Activated effector memory CD4-positive, alpha-beta T cell treated with anti-CD3 and anti-CD28 coated beads, Interleukin-2, amount 50 U/mL, for 16 hours (primary cell): ENCODE measurements around the gene CDRT15L2.
"Not testable (repeated sequence)": the region's sequence is repeated elsewhere in the genome, so short reads cannot be mapped to it uniquely, and the experiment has no call there.

Source experiments
- DNase-seq: peaks from one replicate; pipeline ENCODE4 v3.0.0-alpha.2; 2020

Gene CDRT15L2

DNA sequence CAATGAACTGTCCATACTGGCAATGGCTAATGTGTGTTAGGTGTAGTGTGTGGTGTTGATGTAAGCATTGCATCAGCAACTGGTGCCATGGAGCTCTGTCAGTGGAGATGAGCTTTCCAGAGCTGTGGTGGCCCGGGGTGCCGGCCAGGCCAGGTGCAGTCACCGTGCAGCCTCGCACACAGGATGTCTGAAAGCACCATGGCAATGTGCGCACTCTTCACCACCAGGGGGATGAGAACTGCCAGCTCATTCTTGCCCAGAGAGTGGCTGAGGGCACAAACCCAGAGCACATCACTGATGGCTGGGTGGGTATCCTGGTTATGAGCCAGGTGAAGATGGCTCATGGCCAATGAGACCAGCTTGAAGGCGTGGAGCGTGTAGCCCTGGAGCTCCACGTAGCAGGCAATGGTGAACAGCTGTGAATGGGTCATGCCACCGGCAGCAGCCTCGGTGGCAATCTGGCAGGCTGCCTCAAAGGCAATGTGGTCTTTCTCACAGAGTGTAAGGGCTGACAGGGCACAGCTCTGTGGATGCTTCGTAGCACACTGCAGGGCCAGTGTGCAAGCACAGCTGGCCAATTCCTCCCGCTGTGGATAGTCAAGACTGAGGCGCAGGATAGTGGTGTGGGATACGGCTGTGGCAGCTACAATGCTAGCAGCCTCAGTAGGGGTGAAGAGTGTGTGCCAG is 4.5 kb downstream of the CDRT15L2 start:
- not testable (repeated sequence) for DNase-seq

DNA sequence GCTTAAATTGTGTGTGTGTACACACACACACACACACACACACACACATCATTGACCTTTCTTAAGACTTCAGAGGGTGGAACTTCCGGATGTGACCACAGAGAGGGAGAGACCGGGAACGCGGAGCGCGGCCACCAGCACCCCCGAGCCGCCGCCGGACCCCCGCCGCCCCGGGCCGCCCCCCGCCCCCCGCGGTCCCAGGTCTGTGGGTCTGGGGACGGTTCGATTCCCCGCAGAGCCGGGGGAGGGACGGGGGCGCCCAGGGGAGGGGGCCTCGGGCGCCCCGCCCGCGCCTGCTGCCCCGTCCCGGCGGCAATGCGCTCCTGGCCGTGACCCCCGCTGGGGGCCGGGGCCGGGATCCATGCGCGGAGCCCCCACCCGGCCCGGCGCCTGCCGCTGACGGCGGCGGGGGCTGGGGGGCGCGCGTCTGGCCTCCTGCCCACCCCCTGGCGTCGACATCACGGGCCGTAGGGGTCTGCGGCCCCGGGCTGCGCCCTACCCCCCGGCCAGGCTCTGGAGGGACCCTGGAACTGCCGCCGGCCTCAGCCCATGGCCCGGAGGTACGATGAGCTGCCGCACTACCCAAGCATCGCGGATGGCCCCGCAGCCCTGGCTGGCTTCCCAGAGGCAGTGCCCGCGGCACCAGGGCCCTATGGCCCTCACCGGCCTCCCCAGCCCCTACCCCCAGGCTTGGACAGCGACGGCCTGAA is 9.4 kb downstream of the CDRT15L2 start:
- DNase-seq, result not testable (repeated sequence)

DNA sequence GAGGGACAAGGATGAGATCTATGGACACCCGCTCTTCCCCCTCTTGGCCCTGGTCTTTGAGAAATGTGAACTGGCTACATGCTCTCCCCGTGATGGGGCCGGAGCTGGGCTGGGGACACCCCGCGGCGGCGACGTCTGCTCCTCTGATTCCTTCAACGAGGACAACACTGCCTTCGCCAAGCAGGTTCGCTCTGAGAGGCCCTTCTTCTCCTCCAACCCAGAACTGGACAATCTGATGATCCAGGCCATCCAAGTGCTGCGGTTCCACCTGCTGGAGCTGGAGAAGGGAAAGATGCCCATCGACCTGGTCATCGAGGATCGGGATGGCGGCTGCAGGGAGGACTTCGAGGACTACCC is 9.9 kb downstream of the CDRT15L2 start:
- not testable (repeated sequence) for DNase-seq

DNA sequence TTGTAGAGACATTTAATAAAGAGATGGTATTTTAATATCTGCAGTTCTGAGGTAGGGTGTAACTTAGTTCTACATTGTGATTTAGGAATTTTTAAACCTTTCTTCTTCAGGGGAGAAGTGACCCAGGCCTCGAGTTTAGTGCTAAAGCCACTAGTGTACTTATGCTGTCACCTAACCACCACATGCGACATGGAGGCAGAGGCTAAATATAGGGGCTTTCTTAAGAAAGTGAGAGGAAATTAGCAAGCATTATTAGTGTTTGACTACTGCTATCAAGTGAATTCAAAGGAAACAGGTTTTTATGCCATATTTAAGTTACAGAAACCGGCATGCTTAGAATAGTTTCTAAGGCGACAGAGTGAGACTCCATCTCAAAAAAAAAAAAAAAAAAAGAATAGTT is 11.5 kb downstream of the CDRT15L2 start:
- not testable (repeated sequence) for DNase-seq

DNA sequence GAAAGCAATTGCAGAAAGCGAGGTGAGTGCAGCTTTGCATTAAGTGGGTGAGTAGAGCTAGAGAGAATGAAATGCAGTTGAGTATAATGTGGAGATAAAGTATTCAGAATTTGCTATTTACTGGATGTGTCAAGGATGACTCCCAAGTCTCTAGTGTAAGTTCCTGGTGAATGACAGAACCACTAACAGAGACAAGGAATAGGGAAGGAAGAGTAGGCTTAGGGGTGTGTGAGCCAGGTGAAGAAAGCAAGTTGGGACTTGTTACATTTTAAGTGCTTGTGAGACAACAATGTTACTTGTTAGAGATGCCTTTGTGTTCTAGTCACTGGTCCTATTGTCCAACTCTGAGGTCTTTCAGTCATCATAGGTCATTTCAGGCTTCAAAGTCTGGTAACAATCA is 26.0 kb downstream of the CDRT15L2 start:
- not testable (repeated sequence) for DNase-seq

DNA sequence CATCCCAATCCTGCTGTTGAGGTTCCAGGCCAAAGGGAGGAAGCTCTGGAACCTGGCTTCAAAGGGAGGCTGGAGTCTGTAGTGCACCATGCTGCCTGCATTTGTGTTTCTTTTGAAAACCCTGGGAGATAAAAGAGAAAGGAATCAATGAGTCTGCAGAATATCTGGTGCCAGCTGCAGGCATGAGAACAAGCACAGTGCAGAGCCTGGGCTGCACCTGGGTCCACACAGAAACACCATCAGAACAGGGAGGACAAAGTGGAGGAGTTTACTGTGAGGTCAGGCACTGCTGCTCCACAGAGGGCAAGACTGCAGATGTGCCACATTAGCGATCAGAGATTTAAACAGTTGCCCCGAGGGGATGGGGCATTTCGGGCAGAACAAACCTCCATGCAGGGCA is 30.0 kb downstream of the CDRT15L2 start:
- not testable (repeated sequence) for DNase-seq

DNA sequence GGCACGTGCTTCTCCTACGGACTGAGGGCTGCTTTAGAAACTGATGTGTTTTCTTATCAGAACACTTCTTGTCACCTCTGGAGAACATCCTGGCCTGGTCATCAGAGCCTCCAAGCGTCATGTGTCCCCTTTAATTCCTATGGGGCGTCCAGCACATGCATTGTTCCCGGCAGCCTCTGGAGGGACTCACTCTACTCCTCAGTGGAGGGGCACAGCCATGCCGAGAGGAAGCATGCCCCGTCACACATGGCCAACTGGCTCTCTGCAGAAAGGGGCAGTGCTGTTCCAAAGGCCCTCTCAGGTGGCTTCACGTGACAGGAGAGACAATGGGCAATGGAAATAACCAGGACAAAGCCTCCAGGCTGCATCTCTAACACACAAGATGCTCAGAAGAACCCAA is 31.8 kb downstream of the CDRT15L2 start:
- DNase-seq, result no peak

DNA sequence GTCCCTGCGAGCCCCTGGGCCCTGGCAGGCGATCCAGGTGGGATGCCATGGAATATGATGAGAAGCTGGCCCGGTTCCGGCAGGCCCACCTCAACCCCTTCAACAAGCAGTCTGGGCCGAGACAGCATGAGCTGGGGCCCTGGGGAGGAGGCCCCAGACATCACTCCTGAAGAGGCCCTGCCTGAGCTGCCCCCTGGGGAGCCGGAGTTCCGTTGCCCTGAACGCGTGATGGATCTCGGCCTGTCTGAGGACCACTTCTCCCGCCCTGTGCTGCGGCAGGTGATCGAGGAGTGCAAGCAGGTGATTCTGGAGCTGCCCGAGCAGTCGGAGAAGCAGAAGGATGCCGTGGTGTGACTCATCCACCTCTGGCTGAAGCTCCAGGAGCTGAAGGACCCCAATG is 33.1 kb downstream of the CDRT15L2 start:
- no peak for DNase-seq

DNA sequence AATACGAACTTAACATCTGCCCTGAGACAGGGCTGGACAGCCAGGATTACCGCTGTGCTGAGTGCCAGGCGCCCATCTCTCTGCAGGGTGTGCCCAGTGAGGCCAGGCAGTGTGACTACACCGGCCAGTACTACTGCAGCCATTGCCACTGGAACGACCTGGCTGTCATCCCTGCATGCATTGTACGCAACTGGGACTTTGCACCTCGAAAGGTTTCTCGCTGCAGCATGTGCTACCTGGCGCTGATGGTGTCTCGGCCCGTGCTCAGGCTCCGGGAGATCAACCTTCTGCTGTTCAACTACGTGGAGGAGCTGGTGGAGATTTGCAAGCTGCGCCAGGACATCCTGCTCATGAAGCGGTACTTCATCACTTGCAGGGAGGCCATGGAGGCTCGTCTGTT is 33.7 kb downstream of the CDRT15L2 start:
- no peak for DNase-seq

DNA sequence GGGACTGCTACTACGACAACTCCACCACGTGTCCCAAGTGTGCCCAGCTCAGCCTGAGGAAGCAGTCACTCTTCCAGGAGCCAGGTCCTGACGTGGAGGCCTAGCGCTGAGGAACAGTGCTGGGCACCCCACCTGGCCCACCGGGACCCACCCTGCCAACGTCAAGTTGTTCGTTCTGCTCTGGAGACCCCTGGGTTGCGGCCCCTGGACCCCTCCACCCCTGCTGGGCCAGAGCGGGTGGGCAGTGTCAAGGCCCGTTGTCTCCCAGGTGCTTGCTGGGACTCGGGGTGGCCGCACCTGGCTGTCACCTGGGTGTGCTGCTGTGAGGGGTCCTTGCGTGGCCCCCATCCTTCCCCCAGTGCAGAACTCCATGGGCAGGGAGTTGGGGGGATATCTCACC is 34.4 kb downstream of the CDRT15L2 start:
- DNase-seq, result no peak

DNA sequence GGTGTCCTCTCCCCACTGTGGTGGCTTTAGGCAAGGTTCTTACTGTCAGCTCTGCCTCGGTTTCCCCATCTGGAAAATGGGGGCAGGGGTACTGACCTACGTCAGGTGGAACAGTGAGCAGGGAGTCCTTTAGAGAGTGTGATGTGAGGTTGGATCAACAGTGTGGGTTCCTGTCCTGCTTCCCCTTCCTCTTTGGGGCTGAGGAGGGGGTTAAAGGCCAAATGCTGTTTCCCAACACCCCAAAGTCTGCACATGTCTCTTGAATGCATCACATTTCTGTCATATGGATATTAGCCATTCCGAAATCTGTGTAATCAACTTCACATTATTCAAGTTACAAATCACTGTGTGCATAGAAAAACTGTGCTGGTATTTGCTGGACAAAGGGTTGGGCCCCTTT is 35.9 kb downstream of the CDRT15L2 start:
- not testable (repeated sequence) for DNase-seq
